Pancreas (tissue), 10 donors: ENCODE data around the gene TP53RK. TPM values are rescaled to one million over a fixed set of nuclear protein-coding genes. Genes with fewer than 3 reads are reported as not detected.

Source experiments
- ATAC-seq, 4 donors: fragments of 200-7000 bp; cut with Tn5 transposase; one replicate each; pipeline versions ENCODE4 v1.8.0 to v1.9.1; 2020; ENCODE audit warnings: mild to moderate bottlenecking in 4 of 4, moderate library complexity in 4 of 4
- DNase-seq, 6 donors: peaks; one replicate each; pipeline ENCODE4 v3.0.0-alpha.2; 2020
- FAIRE-seq: peaks from 2 replicates; lab custom pipeline; 2012; peaks lifted over from hg19 to GRCh38; lab: Jason Lieb, UNC
- H3K27ac ChIP-seq, 4 donors: fragments of 200-600 bp; sonication (generic); 1 replicate in 3 of 4; 2 replicates in 1 of 4; pipeline versions ENCODE4 v1.5.0 to v1.8.0; 2020
- H3K27me3 ChIP-seq, 4 donors: fragments of 200-600 bp; one replicate each; pipeline ENCODE4 v1.8.0; 2021
- H3K36me3 ChIP-seq, 3 donors: fragments of 200-600 bp; sonication (generic) in 1 of 3; one replicate each; pipeline versions ENCODE4 v1.5.0 to v1.8.0; 2020 to 2021
- H3K4me1 ChIP-seq, 3 donors: fragments of 200-600 bp; one replicate each; pipeline ENCODE4 v1.8.0; 2021
- H3K4me3 ChIP-seq, 4 donors: fragments of 200-600 bp; sonication (generic) in 2 of 4; one replicate each; pipeline versions ENCODE4 v1.5.0 to v1.8.0; 2020 to 2021
- H3K9me3 ChIP-seq, 4 donors: fragments of 200-600 bp; one replicate each; pipeline ENCODE4 v1.8.0; 2021
- CTCF ChIP-seq, 4 donors: fragments of 200-600 bp; sonication (generic) in 3 of 4; IDR thresholded peaks; one replicate each; pipeline versions ENCODE4 v1.5.0 to v1.8.0; 2021; ENCODE audit warnings: antibody characterized with exemption in 4 of 4
- WGBS, 2 donors: extraction: QIAGEN DNeasy Blood & Tissue Kit; methylation state at CpG; one replicate each; pipeline ENCODE4 v1.1.7; 2013; 5-methylcytosine and 5-hydroxymethylcytosine counted together
- intact Hi-C, 3 donors: fragments of 100-400 bp; cut with DNase I; formaldehyde crosslinking; loops; one replicate each; pipeline versions ENCODE4 v1.11.1 to v1.14.2; 2022
- polyA plus RNA-seq, 2 donors: library from polyadenylated mRNA; stranded (reverse); fragments of 200-250 nt; gene quantifications; one replicate each; pipeline ENCODE4 v1.2.3, GENCODE V29; 2013
- total RNA-seq, 6 donors: library from RNA; stranded (reverse); fragmentation: NEBNext Ultra II Directional in 4 of 6; extraction: Animal tissue kit (Norgen Biotek cat#: 25700) in 4 of 6; gene quantifications; one replicate each; pipeline versions ENCODE4 v1.2.1 to v1.2.4, GENCODE V29; 2021 to 2023
- donor health status: healthy with polysubstance abuse.
- donor health status: DM: no; HTN: no; CAD: no; lungs with moderate emphysema.
- donor health status: DM: no; HTN: no; CAD: no.
- donor health status: control.
- donor health status: control.
- donor health status: Bipolar disorder and iron deficiency.
- donor health status: DM: yes; HTN: yes; CAD: no.
- donor health status: DM: no; HTN: no; CAD: no.
- donor health status: DM: no; HTN: no; CAD: no.
- donor health status: DM: yes; HTN: yes; CAD: no.

TP53RK gene
- total and polyA plus RNA-seq, 8 donors: 2.5 to 6.1 (median 3.8) TPM

- FAIRE-seq (no peak), ATAC-seq (no peak), DNase-seq (no peak)
- H3K36me3 ChIP-seq: no peaks in the 10 kb centered on the region
- TF ChIP-seq CTCF (IDR thresholded peaks at IDR 0.05): no peak
- WGBS, 2 donors: 85 to 94% methylated on average over 5 of the region's 5 CpGs
- no peaks in the 10 kb centered on the region for H3K27me3 ChIP-seq
- intact Hi-C loops: no loop called here
- H3K9me3 ChIP-seq: no peaks in the 10 kb centered on the region
- H3K4me1 ChIP-seq: no peaks in the 10 kb centered on the region
- no peak overlapping the region for H3K4me3 ChIP-seq
- H3K27ac ChIP-seq: no peak overlapping the region
Measured at GRCh38 chr20:46635514-46636136, 53.6 kb downstream of the TP53RK start.

GRCh38 chr20:46634528-46634927, 54.7 kb downstream of the TP53RK start:
- intact Hi-C loops: no loop called here
- no peak for DNase-seq
- FAIRE-seq: no peak
- WGBS, 2 donors: 61 to 66% methylated on average over 6 of the region's 6 CpGs
- no peaks in the 10 kb centered on the region for H3K9me3 ChIP-seq
- no peaks in the 10 kb centered on the region for H3K27me3 ChIP-seq
- H3K4me3 ChIP-seq: no peak overlapping the region
- no peak for TF ChIP-seq CTCF (IDR thresholded peaks at IDR 0.05)
- no peaks in the 10 kb centered on the region for H3K4me1 ChIP-seq
- ATAC-seq: no peak
- H3K36me3 ChIP-seq: no peaks in the 10 kb centered on the region
- H3K27ac ChIP-seq: no peak overlapping the region

Other genes starting within 250 kb of the TP53RK start
- 1 to 10 TPM; 2.6 to 7.8 (median 3.9) TPM for gene ZNF334, start 175.9 kb downstream of the TP53RK start, total RNA-seq
- gene ZNF334, start 175.9 kb downstream of the TP53RK start, polyA plus RNA-seq: 10 to 100 TPM in 1 of 2 donors, 1 to 10 TPM in 1; 7.0 to 11.6 TPM
- gene OCSTAMP, start 138.8 kb downstream of the TP53RK start, total RNA-seq: not detected
- not detected for gene OCSTAMP, start 138.8 kb downstream of the TP53RK start, polyA plus RNA-seq
- gene SLC13A3, start 38.0 kb downstream of the TP53RK start, total RNA-seq: 1 to 10 TPM; 2.7 to 7.8 (median 5.8) TPM
- gene SLC13A3, start 38.0 kb downstream of the TP53RK start, polyA plus RNA-seq: 1 to 10 TPM in 1 of 2 donors, under 1 TPM in 1; 0.68 to 2.3 TPM
- gene SLC2A10, start 20.2 kb upstream of the TP53RK start, total RNA-seq: 10 to 100 TPM; 11.6 to 20.9 (median 14.3) TPM
- gene SLC2A10, start 20.2 kb upstream of the TP53RK start, polyA plus RNA-seq: 10 to 100 TPM; 10.9 to 12.0 TPM
- 1 to 10 TPM in 5 of 6 donors, under 1 TPM in 1; 0.51 to 3.2 (median 1.2) TPM for gene EYA2, start 205.4 kb upstream of the TP53RK start, total RNA-seq
- 1 to 10 TPM; 1.5 to 1.7 TPM for gene EYA2, start 205.4 kb upstream of the TP53RK start, polyA plus RNA-seq